ENCODE measurements around the gene NLGN4Y. TPM values are rescaled to one million over a fixed set of nuclear protein-coding genes. Genes with fewer than 3 reads are reported as not detected.

Gene NLGN4Y
- 13.1 and 81.0 TPM in 2 replicates for total RNA-seq

GRCh38 chrY:14524272-14525231, at the start of gene NLGN4Y:
Gene NLGN4Y, plus strand, starts transcription at chrY:14524529. Its CDS starts 97,591 bp downstream, at chrY:14622120.

Data from bladder microvascular endothelial cell (primary cell).